DMS153 treated with DMSO at 0.1 percent for 48 hours (cell line): ENCODE results near the gene LDLRAD3.

Experiments
- DNase-seq: peaks from one replicate; lab custom pipeline; 2025; ENCODE audit not compliant: unreplicated experiment; lab: John Stamatoyannopoulos, UW

Gene LDLRAD3

GRCh38 chr11:36098087-36098486 is 154.2 kb downstream of the LDLRAD3 start:
- no peak for DNase-seq

GRCh38 chr11:36098853-36099375 is 155.1 kb downstream of the LDLRAD3 start:
- DNase-seq = no peak

GRCh38 chr11:36101466-36101865 is 157.6 kb downstream of the LDLRAD3 start:
- DNase-seq = no peak

GRCh38 chr11:36102868-36103267 is 159.0 kb downstream of the LDLRAD3 start:
- no peak for DNase-seq

GRCh38 chr11:36103933-36104530 is 160.2 kb downstream of the LDLRAD3 start:
- DNase-seq = no peak

GRCh38 chr11:36104660-36104992 is 160.8 kb downstream of the LDLRAD3 start:
- no peak for DNase-seq

- DNase-seq = no peak
These were observed 162.1 kb downstream of the LDLRAD3 start for GRCh38 chr11:36105743-36106581.

- no peak for DNase-seq
These were observed 163.7 kb downstream of the LDLRAD3 start for GRCh38 chr11:36107547-36107946.

GRCh38 chr11:36108881-36109589 is 165.2 kb downstream of the LDLRAD3 start:
- no peak for DNase-seq

- DNase-seq = no peak
These were observed 165.7 kb downstream of the LDLRAD3 start for GRCh38 chr11:36109590-36109849.

- no peak for DNase-seq
These were observed 166.2 kb downstream of the LDLRAD3 start for GRCh38 chr11:36109850-36110606.

GRCh38 chr11:36110668-36111410 is 167.0 kb downstream of the LDLRAD3 start:
- DNase-seq = no peak

- no peak for DNase-seq
These were observed 170.2 kb downstream of the LDLRAD3 start for GRCh38 chr11:36114095-36114494.

GRCh38 chr11:36115378-36115801 is 171.5 kb downstream of the LDLRAD3 start:
- no peak for DNase-seq

GRCh38 chr11:36116161-36116560 is 172.3 kb downstream of the LDLRAD3 start:
- no peak for DNase-seq

GRCh38 chr11:36118084-36118483 is 174.2 kb downstream of the LDLRAD3 start:
- no peak for DNase-seq

- DNase-seq = no peak
These were observed 175.4 kb downstream of the LDLRAD3 start for GRCh38 chr11:36119300-36119699.

GRCh38 chr11:36121054-36121453 is 177.2 kb downstream of the LDLRAD3 start:
- no peak for DNase-seq

- no peak for DNase-seq
These were observed 178.8 kb downstream of the LDLRAD3 start for GRCh38 chr11:36122671-36123070.

- no peak for DNase-seq
These were observed 179.7 kb downstream of the LDLRAD3 start for GRCh38 chr11:36123336-36124101.
